HG03378 (cell line): Measurements from ENCODE around the gene SLC1A1.
A peak's percentile ranks its signal among the peaks of the same experiment; 100 is the strongest.

Source experiments
- ATAC-seq: cut with Tn5 transposase; IDR thresholded peaks from one replicate; pipeline ENCODE4 v1.9.1; 2021; ENCODE audit warnings: mild to moderate bottlenecking, moderate library complexity; ENCODE audit not compliant: unreplicated experiment

SLC1A1 gene

DNA sequence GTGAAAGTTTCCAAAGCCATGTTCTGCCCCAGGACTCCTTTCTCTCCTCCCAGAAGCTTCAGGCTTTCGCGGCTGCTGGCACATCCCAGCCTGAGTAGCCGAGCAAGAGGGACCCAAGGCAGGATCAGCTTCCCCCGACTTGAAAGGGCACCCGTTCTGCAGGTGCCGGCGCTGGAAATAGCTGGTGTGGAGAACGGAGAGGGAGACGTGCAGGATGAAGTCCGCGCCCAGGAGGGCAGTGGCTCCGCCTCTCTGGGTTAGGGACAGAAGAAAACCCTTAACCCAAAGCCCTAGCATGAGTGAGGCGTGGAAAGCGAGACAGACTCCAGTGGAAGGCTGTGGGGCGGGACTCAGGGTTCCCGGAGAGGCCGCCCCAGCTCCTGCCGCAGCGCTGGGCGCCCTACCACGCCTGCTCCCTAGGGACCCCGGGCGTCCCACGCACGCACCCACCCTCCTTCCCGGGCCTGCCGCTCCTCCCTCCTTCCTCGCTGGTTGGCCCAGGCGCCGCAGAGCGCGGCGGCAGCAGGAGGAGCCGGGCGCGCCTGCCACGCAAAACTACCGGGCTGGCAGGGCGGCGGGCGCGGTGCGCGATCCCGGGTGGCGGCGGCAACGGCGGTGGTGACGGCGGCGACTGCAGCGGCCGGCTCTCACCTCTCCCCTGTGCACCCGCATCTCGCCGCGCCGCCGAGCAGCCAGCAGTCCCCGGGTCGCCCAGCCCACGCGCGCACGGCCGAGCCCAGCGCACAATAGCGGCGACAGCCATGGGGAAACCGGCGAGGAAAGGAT is at the start of gene SLC1A1:
Gene SLC1A1, plus strand, starts transcription at position 550 of the 786 bp plus-strand sequence. Its CDS starts 212 bp downstream, at position 762.
- peak; percentile 69 for ATAC-seq

DNA sequence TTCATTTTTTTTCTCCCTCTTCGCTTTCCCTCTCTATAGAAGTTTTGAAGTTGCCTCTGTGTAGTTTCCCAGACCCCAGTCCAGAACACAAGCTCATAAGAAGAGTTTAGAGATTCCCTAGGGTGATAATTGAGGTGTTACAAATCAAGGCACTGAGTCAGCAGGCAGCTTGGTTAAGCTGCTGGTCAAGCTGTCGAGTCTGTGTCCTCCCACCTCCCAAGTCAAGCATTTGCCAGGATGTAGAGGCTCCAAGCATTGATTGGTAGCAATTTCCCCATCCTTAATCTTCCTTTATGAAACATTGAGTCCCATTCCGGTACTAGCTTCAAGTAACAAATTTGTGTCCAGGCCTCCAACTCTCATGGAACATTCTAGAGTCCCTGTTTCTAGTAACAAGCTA is 47.5 kb upstream of the SLC1A1 start:
- ATAC-seq = no peak

DNA sequence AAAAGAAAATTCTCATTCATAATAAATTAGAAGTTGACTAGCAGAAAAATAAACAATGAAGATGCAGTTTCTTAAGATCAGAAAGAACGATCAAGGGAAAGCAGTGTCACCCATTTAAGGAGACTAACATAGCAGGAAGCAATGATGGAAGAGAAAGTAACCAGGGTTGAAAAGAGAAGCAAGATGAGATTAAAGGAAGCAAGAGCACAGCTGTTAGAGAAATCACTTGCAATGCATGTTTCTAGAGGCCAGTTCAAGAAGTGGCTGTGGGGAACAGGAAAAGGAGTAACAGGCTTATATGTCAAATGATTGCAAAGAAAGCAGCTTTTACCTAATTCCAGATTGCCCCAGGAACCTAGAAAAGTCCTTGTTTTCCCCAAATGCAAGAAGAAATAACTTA is 46.8 kb upstream of the SLC1A1 start:
- ATAC-seq = no peak

DNA sequence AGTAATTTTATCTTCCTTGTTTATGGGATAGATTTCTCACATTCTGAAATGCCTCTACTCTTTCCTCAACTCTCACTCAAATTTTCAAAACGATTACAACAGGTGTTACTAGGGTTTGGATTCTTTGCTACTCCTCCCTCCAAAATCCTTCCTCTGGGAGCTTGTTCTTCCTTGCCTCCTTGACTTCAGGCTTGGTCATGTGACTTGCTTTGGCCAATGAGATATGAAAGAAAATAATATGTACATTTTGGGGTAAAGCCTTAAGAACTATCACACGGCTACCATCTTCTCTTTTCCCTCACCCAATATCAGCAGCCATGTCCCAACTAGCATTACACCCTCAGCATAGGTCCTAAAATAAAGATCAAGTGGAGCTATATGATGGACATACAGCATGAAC is 28.8 kb upstream of the SLC1A1 start:
- ATAC-seq = no peak

DNA sequence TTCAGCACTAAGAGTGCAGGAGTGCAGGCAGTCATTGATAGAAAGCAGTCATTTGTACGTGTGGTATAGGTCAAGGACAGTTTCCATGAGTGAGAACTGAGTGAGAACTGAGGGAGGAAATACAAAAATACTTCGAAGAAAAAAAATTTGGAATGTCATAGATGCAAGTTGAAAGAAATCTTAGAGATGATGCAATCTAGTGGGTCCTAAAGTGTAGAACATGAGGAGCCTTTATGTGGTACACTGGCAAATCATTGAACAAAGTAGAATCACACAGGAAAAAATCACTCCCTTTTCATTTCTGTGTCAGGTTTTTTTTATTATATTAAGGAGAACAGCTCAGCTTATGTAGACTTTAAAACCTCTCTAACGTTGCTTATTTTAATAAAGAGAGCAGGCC is 26.4 kb upstream of the SLC1A1 start:
- no peak for ATAC-seq

DNA sequence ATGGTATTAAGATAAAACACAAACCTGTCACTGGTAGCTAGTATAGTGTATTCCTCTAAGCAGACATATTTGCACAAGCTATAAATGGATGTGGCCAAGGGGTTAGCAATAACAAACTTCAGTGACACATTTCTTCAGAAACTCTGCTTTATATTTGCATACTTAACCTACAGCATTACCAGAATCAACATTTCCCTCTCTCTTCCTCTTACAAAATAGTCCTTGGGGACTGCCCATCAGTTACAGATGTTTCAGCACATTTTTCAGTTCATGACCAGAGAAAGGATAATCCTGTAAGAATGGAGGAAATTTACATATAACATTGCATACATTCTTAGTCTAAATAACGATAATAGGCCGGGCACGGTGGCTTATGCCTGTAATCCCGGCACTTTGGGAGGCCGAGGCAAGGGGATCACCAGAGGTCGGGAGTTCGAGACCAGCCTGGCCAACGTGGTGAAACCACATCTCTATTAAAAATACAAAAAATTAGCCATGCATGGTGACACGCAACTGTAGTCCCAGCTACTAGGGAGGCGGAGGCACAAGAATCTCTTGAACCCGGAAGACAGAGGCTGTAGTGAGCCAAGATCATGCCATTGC is 25.3 kb upstream of the SLC1A1 start:
- ATAC-seq = peak; percentile 97

DNA sequence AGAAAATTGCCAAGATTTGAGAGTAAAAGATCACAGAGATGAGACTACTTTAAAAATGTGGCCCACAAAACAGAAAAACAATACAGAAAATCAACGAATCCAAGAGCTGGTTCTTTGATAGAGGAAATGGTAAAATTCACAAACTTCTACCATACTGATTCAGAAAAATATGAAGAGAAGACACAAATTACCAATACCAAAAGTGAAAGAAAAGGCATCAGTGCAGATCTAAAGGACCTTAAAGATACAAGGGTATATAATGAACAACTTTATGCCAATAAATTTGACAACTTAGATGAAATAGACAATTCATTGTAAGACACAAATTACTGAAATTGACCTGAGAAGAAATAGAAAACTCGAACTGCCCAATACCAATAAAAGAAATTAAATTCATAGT is 24.4 kb upstream of the SLC1A1 start:
- no peak for ATAC-seq

DNA sequence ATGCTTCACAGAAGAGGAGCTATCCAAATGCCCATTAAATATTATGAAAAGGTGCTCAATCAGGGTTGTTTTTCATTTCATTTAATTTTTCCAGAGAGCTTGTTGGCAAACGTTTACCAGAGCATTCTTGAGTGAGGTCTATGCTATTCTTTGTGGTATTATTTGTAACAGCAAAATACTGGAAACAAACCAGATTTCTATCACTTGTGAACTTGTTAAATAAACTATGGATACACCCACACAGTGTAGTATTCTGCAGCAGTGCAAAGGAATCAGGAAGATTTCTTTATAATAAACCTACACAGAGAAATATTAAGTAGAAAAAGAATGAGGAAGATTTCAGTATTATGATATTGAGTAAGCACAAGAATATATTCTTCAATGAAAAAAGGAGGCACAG is 15.0 kb upstream of the SLC1A1 start:
- ATAC-seq = no peak

DNA sequence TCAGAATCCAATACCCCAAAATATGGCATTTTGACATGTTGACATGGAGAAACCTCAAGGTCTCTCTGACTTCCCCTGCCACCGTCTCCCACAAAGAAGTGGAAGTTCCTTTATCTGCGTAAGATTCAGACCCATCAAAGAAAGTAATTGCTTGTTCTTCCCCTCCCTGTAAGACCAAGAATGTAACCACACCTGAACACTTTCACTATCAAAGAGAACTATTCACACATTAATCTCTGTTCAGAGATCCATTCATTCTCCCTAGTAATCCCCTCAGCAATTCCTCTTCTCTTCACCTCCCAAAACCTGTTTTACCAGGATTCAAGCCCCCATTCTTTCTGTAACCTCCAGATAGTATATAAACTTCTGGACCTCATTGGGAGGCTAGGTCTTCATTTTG is 4.1 kb upstream of the SLC1A1 start:
- ATAC-seq = peak; percentile 31

DNA sequence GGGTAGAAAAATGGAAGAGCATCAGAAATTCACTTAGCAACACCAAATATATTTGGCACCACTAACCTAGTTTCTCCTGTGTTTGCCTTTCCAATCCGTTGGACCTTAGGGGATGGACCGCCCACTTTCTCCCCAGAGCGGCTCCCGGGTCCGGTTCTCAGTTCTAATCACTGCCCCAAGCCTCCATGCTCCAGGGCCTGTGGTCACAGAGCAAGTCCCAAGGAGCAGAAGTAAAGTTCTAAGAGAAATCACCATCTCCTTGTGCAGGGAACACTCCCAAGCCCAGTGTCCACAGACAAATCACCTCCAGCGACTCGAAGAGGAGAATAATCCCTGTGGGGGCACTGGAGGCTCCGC is 728 bp upstream of the SLC1A1 start:
- peak; percentile 2 for ATAC-seq

DNA sequence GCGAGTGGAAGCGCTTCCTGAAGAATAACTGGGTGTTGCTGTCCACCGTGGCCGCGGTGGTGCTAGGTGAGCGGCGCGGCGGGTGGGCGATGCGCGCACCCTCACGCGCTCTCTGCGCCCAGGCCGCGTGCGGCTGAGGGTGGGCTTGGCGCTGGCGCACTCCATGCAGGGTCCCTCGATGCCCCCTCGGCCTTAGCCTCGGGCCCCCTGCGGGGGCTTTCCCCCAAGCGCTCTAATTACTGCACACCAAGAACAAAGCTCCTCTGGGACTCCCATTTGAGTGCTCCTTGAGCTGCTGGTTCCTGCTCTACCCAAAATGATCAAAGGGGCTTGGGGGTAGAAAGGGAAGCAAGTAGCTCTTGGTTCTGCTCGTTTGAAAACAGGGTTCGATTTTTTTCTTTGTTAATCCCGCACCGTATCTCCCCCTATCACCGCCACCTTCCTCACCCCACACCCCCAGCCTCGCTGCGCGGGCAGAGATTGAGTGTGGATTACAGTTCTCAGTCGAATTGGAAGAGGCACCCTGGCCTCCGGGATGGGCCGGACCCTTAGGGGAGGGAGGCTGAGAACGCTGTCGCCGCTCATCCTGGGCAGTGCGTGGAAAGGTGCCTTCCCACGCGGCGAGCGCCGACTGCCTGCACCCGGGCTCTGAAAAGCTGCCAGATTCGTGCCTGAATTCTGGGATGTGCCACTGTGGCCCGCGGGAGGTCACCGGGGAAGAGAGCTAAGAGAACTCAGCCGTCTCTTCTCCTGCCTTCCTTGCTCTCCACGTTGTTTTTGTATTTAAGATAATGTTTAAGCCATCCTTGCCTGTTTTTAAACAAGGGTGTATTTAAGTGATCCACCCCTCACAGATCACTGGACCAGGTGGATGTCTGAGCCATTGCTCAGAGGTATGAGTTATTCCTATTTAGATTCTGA is 697 bp downstream of the SLC1A1 start:
- peak; percentile 4 for ATAC-seq

DNA sequence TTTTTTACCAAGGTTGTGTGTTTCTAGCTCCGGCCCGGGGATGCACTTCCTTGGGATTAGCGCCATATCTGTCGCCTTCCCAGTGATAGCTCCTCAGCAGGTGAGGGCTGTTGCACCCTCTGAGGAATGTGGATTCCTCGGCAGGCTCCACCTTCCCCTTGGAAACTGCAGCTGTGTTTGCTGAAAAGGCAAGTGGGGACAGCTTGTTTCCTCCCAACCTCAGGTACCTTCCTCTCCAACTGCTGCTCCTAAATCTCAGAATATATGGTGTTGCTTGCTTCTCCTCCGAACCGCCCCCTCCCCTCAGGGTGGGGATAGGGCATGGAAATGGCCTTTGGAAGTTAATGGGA is 1.3 kb downstream of the SLC1A1 start:
- ATAC-seq = no peak

DNA sequence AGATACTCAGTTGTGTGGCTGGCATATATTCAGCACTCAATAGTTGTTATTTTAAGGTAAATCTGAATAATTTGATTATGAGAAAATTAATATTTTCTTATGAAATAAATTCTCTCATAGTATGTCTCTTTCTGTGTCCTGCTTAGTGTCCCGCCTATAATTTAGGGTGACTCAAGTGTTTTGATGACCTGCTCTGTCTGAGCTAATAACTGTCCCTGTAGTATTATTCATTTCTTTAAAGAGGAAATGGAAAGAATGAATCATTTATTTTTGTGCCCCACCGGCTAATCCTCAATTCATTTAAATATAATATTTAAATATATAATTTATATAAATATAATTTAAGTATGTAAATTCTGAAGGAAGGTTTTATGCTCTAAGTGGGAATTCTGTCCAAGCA is 4.1 kb downstream of the SLC1A1 start:
- ATAC-seq = no peak

DNA sequence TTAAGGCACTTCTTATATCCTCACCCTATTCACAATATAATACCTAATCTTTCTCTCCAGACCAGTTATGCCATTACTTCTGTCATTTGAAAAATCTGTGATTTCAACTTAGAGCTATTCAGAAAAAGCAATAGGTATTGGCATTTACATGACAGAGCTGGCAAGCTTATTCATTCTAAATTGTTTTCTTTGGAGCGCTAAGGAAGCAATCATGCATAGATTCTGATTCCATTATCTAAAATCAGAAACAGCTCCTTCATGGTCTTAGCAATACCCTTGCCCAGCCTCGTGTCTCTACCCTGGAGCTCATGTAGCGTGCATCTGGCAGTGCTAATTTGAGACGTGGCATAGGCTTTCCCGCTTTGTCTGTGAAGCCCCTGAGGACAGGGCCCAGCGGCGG is 4.5 kb downstream of the SLC1A1 start:
- ATAC-seq = no peak

DNA sequence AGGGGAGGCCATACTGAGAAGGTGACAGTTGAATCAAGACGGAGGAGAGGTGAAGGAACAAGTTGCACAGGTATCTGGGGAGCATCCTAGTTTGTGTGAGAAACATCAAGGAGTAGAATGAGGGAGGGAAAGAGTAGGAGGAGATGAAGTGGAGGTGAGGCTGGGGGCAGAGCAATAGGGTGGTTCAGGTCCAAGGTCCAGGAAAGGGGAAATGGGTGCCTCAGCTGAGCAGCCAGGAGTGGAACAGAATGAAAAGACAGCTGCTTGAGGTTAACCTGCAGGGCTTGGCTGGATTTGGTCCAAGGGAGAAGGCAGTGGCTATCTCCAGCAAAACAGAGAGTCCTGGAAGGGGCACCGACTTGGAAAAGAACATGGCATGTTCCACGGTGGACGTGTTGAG is 5.3 kb downstream of the SLC1A1 start:
- no peak for ATAC-seq

DNA sequence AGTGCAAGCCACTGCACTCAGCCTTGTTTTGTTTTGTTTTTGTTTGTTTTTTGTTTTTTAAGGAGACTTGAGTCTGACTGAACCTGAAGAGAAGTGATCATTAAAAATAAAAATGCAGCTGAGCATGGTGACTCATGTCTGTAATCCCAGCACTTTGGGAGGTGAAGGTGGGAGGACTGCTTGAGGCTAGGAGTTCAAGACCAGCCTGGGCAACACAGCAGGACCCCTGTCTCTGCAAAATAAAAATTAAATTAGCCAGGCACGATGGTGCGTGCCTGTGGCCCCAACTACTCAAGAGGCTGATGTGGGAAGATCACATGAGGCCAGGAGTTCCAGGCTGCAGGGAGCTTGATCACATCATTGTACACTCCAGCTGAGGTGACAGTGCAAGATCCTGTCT is 6.2 kb downstream of the SLC1A1 start:
- ATAC-seq = no peak

DNA sequence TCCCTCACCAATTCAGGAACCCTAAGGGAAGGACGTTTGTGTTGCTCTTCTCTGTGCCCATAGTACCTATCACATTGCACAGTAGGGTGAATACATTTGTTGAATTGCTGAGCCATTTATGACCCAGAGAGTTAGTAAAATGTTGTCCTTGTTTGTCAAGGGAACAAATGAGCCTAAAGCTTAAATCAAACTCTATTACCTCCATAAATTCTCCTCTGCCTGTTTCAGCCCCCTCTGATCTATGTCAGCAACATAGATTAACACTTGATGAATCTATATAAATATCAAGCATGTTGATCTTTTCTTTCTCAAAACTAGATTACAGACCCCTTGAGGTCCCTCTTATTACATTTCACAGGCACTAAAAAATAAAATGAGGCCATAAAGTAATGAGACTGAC is 7.1 kb downstream of the SLC1A1 start:
- ATAC-seq = no peak

DNA sequence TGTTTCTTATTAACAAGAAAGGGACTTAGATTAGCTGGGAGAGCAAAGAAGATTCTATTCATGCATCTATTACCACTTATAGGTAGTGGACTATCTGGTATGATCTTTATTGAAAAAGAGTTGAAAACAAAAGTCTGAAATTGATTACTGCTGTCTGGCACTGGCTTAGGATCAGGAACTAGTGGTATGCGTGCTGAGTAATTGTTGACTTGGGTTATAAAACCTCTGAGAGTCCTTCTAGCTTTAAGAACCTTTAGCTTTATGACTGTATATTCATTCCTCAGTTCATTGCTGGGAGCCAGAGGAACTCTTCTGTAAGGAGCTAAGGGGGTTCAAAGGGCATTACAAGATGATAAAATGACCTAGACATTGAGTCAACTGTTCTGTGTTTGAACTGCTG is 7.6 kb downstream of the SLC1A1 start:
- ATAC-seq = no peak

DNA sequence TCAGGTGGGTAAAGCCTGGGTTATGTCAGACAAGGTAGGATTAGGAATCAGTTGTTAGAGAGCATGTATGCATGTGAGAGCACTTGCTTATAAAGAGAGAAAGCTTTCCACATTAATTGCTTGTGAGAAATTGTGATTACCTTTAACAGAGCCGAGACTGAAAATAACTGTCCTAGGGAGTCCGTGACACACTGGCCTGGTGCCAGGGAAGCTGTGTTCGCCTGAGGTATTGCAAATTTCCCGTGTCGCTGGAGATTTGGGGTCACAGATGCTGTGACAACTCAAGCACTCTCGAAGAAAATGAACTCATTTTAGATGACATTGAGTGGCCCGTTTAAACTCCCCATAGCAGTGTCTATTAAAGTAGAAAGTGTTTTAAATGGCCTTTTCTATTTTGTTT is 9.6 kb downstream of the SLC1A1 start:
- ATAC-seq = no peak

DNA sequence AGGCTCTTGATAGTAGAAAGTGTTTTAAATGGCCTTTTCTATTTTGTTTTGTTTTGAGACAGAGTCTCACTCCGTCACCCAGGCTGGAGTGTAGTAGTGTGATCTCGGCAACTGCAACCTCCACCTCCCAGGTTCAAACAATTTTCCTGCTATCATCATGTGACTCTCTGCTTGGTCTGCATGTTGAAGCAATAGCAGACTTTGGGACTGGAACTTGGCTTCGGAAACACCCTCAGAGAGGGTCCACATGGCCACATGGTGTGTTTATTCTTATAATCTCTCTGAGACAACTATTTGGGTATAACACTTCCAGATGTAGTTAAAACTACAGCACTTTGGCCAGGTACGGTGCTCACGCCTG is 10.9 kb downstream of the SLC1A1 start:
- no peak for ATAC-seq

DNA sequence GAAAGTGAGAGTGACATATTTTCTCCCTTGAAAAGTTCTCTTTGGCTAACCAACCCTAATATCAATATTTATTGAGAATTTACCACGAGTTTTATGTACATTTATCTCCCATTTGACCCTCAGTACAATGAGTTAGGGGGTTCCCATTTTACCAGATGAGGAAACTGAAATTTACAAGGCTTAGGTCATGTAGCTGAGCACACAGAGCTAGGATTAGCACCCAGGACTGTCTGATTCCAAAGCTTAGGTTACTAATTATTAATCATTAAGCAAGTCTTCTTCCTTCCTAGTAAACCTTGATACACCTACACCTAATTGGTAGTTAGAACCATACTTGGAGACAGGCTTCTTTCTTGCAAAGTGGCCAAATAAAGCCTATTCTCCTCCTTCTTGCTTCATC is 12.2 kb downstream of the SLC1A1 start:
- no peak for ATAC-seq

DNA sequence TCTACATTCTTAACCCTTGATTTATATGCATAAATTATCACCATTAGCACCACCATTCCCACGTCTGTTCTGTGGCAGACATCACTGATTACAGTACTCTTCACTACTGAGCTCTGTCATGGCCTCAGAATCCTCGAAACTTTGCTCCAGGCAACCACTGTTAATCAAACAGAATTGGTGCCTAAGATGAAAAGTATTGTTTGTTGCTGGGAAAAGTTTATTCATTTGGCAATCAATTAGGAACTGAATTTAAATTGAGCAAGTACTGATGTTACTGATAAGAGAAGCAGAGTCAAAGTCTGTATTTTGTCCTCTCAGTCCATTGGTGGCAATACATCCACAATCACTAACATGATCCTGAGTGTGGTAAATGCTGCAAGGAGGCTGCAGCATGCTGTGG is 12.8 kb downstream of the SLC1A1 start:
- ATAC-seq = no peak
